GM21526 (cell line): ENCODE data around the gene FYB1.
A peak's percentile ranks its signal among the peaks of the same experiment; 100 is the strongest.

Source experiments
- ATAC-seq: cut with Tn5 transposase; IDR thresholded peaks from one replicate; pipeline ENCODE4 v1.9.1; 2021; ENCODE audit warnings: moderate library complexity; ENCODE audit not compliant: unreplicated experiment, low FRiP score

FYB1 gene

DNA sequence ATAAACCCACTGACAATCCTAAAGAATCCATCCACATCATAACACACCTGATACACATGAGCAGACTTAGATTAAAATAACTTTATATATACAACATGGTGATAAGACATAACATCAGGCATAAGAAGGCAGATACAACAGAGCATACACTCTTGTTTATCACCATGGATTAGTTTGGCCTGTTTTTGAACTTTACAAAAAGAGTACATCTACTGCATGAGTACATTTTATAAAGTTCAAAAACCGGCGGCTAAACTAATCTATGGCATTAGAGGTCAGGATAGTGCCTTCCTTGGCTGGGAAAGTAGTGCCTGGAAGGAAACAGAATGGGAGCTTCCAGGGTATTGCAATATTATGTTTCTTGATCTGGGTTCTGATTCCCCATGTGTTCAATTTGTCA, 160.3 kb downstream of the FYB1 start:
- ATAC-seq = no peak

DNA sequence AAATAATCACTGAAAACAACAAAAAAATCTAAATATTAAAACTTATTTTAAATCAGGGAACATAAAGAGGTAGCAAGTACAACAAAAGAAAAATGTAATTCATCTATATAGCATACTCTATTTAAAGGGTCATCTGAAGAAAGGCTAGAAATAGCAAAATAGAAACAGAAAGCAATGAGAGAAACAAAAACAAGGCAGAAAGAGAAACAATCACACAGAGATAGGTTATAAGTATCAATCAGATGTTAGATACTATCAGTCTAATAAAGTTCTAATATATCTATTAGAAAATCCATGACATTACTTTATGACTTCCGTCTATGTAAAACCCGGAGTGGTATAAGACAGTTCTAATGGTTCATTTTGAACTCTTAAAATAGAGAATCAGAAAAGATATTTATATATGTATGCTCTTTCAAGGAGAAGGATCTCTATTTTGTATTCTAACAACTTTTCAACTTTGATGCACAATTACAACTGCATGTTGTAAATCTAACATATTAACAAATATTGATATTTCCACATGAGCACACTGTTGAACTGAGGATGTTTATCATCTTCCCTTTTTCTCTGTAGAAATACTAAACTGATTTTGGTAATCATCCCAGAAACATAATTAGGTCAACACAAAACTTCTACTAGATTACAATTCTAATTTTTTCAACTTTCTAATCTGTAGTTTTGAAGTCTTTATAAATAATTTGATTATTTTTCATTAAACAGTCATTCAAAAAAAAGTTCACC, 161.0 kb downstream of the FYB1 start:
- peak; percentile 73 for ATAC-seq

DNA sequence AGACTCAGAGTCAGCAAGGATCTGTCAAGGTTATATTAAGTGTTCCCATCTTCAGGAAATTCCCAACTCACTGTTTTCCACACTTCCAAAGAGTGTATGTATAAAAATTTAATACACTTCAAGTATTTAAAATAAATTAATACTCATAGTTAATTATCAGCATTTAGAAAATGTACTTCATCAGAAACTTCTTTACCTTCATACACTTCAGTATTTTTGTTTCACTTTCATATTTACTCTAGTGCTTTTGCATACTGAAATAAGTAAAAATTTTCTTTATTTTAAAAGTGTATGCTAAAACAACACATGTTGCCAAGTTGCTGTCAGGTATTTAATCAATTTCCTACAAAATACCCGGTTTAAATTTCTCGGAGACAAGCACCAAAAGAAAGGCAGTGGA, 161.6 kb downstream of the FYB1 start:
- peak; percentile 52 for ATAC-seq

DNA sequence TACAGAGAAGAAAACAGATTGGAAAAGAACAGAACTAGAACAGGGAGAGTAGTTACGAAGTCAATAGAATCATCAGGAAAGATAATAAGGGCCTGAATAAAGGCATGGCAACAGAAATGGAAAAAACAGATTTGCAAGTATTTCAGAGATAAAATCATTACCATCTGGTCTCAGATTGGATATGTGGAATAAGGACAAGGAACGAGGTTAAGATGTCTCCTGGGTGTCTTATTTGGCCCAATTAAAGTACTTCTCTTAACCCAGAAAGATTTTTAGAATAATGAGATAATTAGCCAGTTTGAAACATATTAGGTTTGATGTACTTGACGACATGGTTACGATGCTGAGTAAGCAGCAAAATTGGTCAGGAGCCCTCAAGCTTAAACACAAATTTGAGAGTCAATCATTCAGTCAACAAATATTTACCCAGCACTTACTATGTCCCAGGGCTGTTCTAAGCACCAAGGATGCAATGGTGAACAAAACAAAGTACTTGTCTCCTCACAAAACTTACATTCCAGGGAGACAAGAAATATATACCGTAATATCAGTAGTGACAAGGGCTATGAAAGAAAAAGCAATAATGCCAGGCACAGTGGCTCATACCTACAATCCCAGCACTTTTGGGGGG, 163.5 kb downstream of the FYB1 start:
- no peak for ATAC-seq
